Measurements from ENCODE around the gene NHEJ1. TPM values are rescaled to one million over a fixed set of nuclear protein-coding genes. Genes with fewer than 3 reads are reported as not detected.

NHEJ1 gene
- total RNA-seq, 1 donor from 2014 or later, result 13.0 TPM

GRCh38 chr2:219107758-219108157 lies 52.9 kb downstream of the NHEJ1 start:
- intact Hi-C loops (cut with DNase I), result no loop called here
- H3K27ac ChIP-seq, result peak overlapping the region; percentile 2
- no peaks in the 10 kb centered on the region for H3K9me3 ChIP-seq
- peaks cover 23% of the 10 kb centered on the region for H3K4me1 ChIP-seq
- ATAC-seq (peak; percentile 69 to 74), DNase-seq (peak; percentile 55)
- H3K27me3 ChIP-seq (ENCODE audit: low read depth), result no peaks in the 10 kb centered on the region
- H3K36me3 ChIP-seq, result no peaks in the 10 kb centered on the region
- no peak overlapping the region for H3K4me3 ChIP-seq
- no peak for TF ChIP-seq CTCF (IDR thresholded peaks at IDR 0.05)

GRCh38 chr2:219106251-219106650 lies 54.4 kb downstream of the NHEJ1 start:
- DNase-seq (no peak), ATAC-seq (no peak)
- Histone ChIP-seq H3K27me3 (ENCODE audit: low read depth) (no peaks in the 10 kb centered on the region), H3K9me3 (no peaks in the 10 kb centered on the region), H3K27ac (no peak overlapping the region), H3K4me3 (no peak overlapping the region), H3K4me1 (peaks cover 23% of the 10 kb centered on the region), H3K36me3 (no peaks in the 10 kb centered on the region)
- TF ChIP-seq CTCF (IDR thresholded peaks at IDR 0.05), result no peak
- intact Hi-C loops (cut with DNase I), result no loop called here

- DNase-seq (no peak), ATAC-seq (peak; percentile 53 to 61)
Observed at GRCh38 chr2:219104107-219105035, 56.2 kb downstream of the NHEJ1 start.

GRCh38 chr2:219099329-219099728 lies 61.3 kb downstream of the NHEJ1 start:
- DNase-seq, result no peak
- Histone ChIP-seq H3K36me3 (no peaks in the 10 kb centered on the region), H3K4me1 (peaks cover 6% of the 10 kb centered on the region), H3K4me3 (no peak overlapping the region), H3K27ac (no peak overlapping the region), H3K9me3 (no peaks in the 10 kb centered on the region), H3K27me3 (ENCODE audit: low read depth) (no peaks in the 10 kb centered on the region)
- intact Hi-C loops (cut with DNase I), result no loop called here
- peak; percentile 48 to 69 for ATAC-seq
- no peak for TF ChIP-seq CTCF (IDR thresholded peaks at IDR 0.05)

More at GRCh38 chr2:219104107-219105035, 56.2 kb downstream of the NHEJ1 start:
- Histone ChIP-seq H3K4me1 (peaks cover 16% of the 10 kb centered on the region), H3K4me3 (no peak overlapping the region), H3K27me3 (ENCODE audit: low read depth) (no peaks in the 10 kb centered on the region), H3K27ac (no peak overlapping the region), H3K9me3 (no peaks in the 10 kb centered on the region), H3K36me3 (no peaks in the 10 kb centered on the region)
- intact Hi-C loops (cut with DNase I), result no loop called here
- peak; percentile 68 for TF ChIP-seq CTCF (IDR thresholded peaks at IDR 0.05)

GRCh38 chr2:219095406-219095935 lies 65.1 kb downstream of the NHEJ1 start:
- no peak for TF ChIP-seq CTCF (IDR thresholded peaks at IDR 0.05)
- Histone ChIP-seq H3K27me3 (ENCODE audit: low read depth) (no peaks in the 10 kb centered on the region), H3K4me1 (peaks cover 11% of the 10 kb centered on the region), H3K36me3 (no peaks in the 10 kb centered on the region), H3K9me3 (no peaks in the 10 kb centered on the region), H3K4me3 (no peak overlapping the region), H3K27ac (no peak overlapping the region)
- intact Hi-C loops (cut with DNase I), result no loop called here
- ATAC-seq (no peak), DNase-seq (no peak)
